ENCODE results near the gene ZNF414. TPM values are rescaled to one million over a fixed set of nuclear protein-coding genes. Genes with fewer than 3 reads are reported as not detected.

The ZNF414 gene
- total RNA-seq, 3 donors from 2014 or later = 7.4 to 13.5 (median 7.5) TPM

- intact Hi-C loops (cut with DNase I; ENCODE audit: low total_unique reads) = no loop called here
- Histone ChIP-seq H3K36me3 (peaks cover 14% of the 10 kb centered on the region), H3K9me3 (no peaks in the 10 kb centered on the region), H3K4me3 (no peak overlapping the region), H3K27me3 (no peaks in the 10 kb centered on the region), H3K27ac (no peak overlapping the region), H3K4me1 (no peaks in the 10 kb centered on the region)
- no peak for DNase-seq (ENCODE audit: low spot score in 2 of 2)
- no peak for TF ChIP-seq POLR2AphosphoS5 (IDR thresholded peaks at IDR 0.05)
- TF ChIP-seq POLR2A (IDR thresholded peaks at IDR 0.05) = no peak
- TF ChIP-seq, protein P1, sequence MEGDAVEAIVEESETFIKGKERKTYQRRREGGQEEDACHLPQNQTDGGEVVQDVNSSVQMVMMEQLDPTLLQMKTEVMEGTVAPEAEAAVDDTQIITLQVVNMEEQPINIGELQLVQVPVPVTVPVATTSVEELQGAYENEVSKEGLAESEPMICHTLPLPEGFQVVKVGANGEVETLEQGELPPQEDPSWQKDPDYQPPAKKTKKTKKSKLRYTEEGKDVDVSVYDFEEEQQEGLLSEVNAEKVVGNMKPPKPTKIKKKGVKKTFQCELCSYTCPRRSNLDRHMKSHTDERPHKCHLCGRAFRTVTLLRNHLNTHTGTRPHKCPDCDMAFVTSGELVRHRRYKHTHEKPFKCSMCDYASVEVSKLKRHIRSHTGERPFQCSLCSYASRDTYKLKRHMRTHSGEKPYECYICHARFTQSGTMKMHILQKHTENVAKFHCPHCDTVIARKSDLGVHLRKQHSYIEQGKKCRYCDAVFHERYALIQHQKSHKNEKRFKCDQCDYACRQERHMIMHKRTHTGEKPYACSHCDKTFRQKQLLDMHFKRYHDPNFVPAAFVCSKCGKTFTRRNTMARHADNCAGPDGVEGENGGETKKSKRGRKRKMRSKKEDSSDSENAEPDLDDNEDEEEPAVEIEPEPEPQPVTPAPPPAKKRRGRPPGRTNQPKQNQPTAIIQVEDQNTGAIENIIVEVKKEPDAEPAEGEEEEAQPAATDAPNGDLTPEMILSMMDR (IDR thresholded peaks at IDR 0.05) = no peak
These were observed 45.1 kb downstream of the ZNF414 start for GRCh38 chr19:8468761-8469373.

GRCh38 chr19:8468124-8468523 lies 45.8 kb downstream of the ZNF414 start:
- no peaks in the 10 kb centered on the region for H3K4me1 ChIP-seq
- H3K9me3 ChIP-seq = no peaks in the 10 kb centered on the region
- DNase-seq (ENCODE audit: low spot score in 2 of 2) = no peak
- H3K4me3 ChIP-seq = no peak overlapping the region
- no peak overlapping the region for H3K27ac ChIP-seq
- no peaks in the 10 kb centered on the region for H3K27me3 ChIP-seq
- peaks cover 14% of the 10 kb centered on the region for H3K36me3 ChIP-seq
- intact Hi-C loops (cut with DNase I; ENCODE audit: low total_unique reads) = no loop called here
- TF ChIP-seq, protein P1 (IDR thresholded peaks at IDR 0.05) = no peak
- TF ChIP-seq POLR2A (IDR thresholded peaks at IDR 0.05) = no peak
- no peak for TF ChIP-seq POLR2AphosphoS5 (IDR thresholded peaks at IDR 0.05)

GRCh38 chr19:8466018-8466417 lies 47.9 kb downstream of the ZNF414 start:
- Histone ChIP-seq H3K36me3 (peaks cover 14% of the 10 kb centered on the region), H3K27ac (no peak overlapping the region), H3K27me3 (no peaks in the 10 kb centered on the region), H3K9me3 (no peaks in the 10 kb centered on the region), H3K4me3 (no peak overlapping the region), H3K4me1 (no peaks in the 10 kb centered on the region)
- no peak for DNase-seq (ENCODE audit: low spot score in 2 of 2)
- TF ChIP-seq POLR2AphosphoS5 (IDR thresholded peaks at IDR 0.05) (no peak), POLR2A (IDR thresholded peaks at IDR 0.05) (no peak)
- TF ChIP-seq, protein P1 (IDR thresholded peaks at IDR 0.05) = no peak
- intact Hi-C loops (cut with DNase I; ENCODE audit: low total_unique reads) = no loop called here

DNA sequence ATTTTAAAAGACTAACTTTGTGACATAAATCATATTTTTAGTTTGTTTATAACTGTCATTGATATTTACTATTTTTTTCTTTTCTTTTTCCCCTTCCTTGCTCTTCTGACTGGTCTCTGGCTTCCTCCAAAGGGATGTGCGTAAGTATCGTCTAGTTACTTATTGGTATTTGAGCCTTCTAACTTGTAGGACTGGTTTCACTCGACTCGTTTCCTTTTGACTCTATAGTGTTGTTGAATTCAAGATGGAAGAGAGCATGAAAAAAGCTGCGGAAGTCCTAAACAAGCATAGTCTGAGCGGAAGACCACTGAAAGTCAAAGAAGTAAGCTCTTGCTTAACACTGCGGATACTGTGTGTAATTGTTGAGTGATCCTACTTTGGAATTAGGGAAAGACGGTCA lies 50.6 kb downstream of the ZNF414 start:
- Histone ChIP-seq H3K27ac (no peak overlapping the region), H3K4me1 (peaks cover 0 to 24% of the 10 kb centered on the region in 2 donors), H3K36me3 (peaks cover 5% of the 10 kb centered on the region), H3K27me3 (no peaks in the 10 kb centered on the region), H3K9me3 (no peaks in the 10 kb centered on the region), H3K4me3 (no peak overlapping the region)
- DNase-seq (ENCODE audit: low spot score in 2 of 2) = no peak
- intact Hi-C loops (cut with DNase I; ENCODE audit: low total_unique reads) = no loop called here
- TF ChIP-seq, protein P1 (IDR thresholded peaks at IDR 0.05) = no peak
- no peak for TF ChIP-seq POLR2AphosphoS5 (IDR thresholded peaks at IDR 0.05)
- TF ChIP-seq POLR2A (IDR thresholded peaks at IDR 0.05) = no peak

DNA sequence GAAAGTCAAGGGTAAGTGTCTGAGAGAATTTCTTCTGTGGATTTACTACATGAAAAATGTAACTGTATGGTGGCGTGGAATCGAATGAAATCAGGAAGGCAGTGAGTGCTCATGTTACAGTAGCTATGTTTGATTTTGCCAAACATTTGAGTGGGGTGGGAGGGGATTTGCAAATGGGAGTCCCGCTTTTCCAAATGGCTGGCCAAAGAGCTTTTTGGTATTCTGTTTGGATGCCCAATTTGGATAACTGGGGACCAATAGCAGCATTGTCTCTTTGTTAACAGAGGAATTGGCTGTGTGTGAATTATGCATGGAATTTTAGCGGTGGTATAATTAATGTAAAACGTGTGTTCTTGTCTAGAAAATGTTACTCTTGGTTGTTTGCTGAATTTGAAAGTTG lies 51.4 kb downstream of the ZNF414 start:
- Histone ChIP-seq H3K36me3 (peaks cover 5% of the 10 kb centered on the region), H3K4me3 (no peak overlapping the region), H3K27me3 (no peaks in the 10 kb centered on the region), H3K9me3 (no peaks in the 10 kb centered on the region), H3K4me1 (peaks cover 0 to 29% of the 10 kb centered on the region in 2 donors), H3K27ac (no peak overlapping the region)
- no peak for TF ChIP-seq POLR2A (IDR thresholded peaks at IDR 0.05)
- TF ChIP-seq POLR2AphosphoS5 (IDR thresholded peaks at IDR 0.05) = no peak
- TF ChIP-seq, protein P1 (IDR thresholded peaks at IDR 0.05) = no peak
- no peak for DNase-seq (ENCODE audit: low spot score in 2 of 2)
- intact Hi-C loops (cut with DNase I; ENCODE audit: low total_unique reads) = no loop called here
